HG02610 (cell line): ENCODE measurements around the gene TOMT.

Experiments used
- ATAC-seq: cut with Tn5 transposase; IDR thresholded peaks from one replicate; pipeline ENCODE4 v1.9.1; 2021; ENCODE audit warnings: mild to moderate bottlenecking, moderate library complexity; ENCODE audit not compliant: unreplicated experiment

TOMT gene, protein sequence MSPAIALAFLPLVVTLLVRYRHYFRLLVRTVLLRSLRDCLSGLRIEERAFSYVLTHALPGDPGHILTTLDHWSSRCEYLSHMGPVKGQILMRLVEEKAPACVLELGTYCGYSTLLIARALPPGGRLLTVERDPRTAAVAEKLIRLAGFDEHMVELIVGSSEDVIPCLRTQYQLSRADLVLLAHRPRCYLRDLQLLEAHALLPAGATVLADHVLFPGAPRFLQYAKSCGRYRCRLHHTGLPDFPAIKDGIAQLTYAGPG

DNA sequence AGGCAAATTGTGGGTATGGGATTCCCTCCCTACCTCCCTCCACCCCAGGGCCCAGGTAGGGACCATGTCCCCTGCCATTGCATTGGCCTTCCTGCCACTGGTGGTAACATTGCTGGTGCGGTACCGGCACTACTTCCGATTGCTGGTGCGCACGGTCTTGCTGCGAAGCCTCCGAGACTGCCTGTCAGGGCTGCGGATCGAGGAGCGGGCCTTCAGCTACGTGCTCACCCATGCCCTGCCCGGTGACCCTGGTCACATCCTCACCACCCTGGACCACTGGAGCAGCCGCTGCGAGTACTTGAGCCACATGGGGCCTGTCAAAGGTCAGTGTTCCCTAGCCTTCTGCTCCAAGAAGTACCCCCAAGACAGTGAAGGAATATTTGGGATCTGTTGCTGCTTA lies at the start of gene TOMT:
TOMT (plus strand) TSS at position 37 of the 400 bp plus-strand sequence; CDS start at position 65, 28 bp downstream.
- ATAC-seq: no peak

DNA sequence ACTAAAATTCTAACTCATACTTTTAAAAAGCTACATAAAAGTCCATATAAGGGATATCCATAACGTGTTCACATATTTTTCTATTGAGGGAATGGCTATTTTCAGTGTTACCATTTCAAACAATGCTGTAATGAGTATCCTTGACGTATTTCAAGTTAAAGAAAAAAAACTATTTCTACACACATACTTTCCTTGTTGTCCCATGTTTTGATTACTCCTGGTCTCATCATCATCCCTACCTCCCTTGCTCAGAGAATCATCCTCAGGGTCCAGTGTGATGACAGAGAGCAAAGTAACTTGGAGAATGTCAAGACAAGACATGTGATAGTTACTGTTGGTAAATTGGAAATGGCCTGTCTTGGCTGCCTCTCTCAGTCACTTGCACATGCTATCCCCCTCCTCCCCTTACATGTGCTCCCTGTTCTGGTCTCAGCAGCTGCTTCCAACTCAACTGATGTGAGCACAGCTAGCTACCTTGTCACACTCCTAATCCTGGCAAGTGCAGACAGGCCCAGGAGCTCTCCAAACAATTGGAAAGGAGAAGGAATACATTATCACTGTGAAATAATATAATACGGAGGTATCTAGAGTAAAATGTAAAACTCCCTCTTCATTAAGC lies 47.2 kb upstream of the TOMT start:
- no peak for ATAC-seq

DNA sequence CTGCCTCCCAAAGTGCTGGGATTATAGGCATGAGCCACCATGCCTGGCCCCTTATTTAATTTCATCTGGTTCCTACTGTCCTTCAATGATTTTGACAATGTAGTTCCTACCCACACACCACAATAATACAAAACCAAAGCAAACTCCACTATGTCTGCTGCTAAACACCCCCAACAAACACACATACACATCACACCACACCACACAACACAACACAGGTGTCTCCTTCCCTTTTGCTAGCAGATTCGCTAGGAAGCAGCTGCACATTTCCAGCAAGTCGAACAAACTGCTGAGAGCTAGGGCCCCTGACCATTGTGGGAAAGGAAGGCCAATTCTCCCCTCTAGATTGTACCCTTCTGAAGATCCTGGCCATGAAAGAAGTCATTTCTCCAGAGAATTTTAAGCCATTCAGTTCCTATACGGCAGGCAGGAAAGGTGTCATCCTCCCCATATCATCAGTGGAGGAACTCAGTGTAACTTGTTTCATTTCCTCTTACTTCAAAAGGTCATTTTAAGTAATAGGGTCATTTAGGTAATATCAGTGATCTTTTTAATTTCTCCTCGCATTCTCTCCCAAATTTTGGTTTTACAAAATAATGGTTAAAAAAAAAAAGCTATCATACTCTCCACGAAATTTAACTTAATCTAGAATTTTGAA lies 43.9 kb upstream of the TOMT start:
- ATAC-seq: no peak

DNA sequence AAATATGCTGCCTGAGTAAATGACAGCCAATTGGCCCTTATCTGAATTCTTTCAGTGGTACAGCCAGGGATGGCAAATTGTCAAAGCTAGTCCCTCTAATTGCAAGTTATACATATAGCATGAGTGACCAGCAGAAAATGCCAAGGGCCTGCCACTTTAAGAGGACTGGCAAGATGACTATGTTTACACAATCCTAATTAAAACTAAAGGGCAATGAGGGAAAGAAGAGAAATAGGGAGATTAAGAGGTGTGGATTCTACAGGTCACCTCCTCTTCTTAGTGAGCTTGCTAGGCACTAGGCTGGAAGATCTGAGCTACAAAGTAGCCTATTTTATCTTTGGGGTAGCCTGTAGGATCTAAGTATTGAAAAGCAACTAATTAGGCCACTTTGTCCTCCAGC lies 38.9 kb upstream of the TOMT start:
- ATAC-seq: no peak

DNA sequence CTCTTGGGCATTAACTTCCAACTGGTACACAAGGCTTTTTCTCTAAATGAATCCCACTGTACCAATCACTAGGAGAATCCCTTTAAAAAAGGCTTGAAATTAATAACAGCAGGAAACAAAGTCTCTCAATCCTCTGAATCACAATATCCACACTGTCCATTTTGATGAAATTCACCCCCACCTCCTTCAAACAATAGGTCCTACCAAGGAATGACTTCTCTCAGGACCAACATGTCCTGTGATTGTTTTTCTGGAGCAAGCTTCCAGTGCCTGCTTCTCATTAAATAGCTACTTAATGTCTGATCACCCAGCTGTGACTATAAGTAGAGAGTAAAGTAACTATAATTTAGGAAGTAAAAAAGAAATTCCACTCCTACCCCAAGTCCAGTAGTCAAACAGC lies 38.5 kb upstream of the TOMT start:
- ATAC-seq: no peak

DNA sequence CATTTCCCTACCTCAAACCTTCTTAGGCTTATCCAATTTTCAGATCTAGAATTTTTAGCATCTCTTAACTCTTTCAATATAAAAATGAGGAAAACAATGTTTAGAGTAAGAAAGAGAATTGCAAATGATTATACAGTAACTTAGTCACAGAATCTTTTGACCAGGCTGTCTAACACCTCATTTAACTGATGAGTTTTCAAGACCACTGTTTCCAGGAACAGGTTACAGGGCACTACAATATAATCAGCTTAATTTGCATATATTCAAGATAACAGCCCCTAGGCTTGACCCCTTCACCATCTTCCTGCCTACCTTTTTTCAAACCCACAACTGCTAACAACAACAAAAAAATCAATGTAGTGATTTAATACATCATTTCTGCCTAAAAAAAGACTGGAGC lies 38.0 kb upstream of the TOMT start:
- ATAC-seq: no peak

DNA sequence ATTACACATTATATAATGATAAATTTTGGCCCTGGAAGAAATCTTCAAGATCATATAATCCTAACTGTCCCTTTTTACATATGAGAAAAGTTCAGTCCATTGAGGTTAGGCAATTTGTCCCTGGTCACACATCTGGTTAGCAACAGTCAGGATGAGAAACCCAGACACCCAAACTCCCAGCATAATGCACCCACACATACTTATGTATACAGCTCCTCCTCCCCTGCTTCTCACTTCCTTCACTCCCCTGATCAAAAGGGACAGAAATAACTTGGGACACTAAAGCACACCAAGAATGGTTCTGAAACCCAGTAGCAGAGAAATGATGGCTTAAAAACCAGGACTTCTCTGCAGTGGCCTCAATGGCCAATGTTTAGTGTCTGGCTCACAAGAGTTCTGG lies 36.5 kb upstream of the TOMT start:
- ATAC-seq: peak; percentile 57

DNA sequence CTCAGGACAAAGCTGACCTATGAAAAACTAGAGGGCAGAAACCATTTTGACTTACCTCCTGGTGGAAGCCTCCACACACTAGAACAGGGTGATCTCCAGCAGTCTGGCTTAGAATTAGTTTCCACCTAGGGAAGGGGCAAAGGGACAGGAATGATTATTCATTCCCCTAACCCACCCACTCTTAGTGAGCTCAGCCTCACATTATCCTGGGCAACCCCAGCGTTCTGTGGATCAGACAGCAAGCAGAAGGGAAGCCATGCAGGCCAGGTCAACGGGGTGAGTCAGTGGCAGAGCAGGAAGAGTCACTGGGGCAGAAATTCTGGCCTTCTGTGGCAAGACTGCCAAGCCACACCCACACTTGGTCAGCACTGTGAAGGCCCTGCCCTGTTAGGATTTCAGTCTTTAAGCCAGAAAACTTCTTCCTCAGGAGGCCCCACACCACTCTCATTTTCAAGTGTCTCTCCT lies 35.9 kb upstream of the TOMT start:
- peak; percentile 44 for ATAC-seq

DNA sequence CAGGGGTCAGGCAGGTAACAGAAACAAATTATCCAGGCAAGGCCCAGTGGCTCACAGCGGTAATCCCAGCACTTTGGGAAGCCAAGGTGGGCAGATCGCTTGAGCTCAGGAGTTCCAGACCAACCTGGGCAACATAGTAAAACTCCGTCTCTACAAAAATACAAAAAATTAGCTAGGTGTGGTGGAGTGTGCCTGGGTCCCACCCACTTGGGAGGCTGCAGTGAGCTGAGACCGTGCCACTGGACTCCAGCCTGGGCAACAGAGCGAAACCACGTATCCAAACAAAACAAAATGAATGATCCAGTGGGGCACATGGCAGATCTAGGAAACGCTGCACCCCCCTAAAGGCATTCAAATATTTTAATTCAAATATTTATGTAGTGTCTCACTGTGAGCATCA lies 35.2 kb upstream of the TOMT start:
- ATAC-seq: no peak

DNA sequence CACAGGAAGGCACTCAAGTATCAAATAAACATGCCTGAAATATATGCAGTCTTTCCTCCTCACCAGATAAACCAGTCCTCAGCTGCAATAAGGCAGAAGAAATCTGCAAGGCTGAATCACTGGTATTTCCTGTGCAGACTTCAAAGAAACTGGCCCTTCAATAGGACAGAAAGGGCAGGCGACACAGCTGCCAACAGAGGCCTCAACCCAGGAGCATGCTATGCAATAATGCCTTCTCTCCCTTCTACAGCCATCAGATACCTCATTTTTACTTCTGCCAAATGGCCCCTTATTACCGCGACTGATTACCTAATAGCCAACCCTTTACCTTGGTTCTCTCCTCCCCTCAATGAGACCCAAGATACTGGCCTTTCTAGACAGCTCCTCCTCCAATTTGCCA lies 33.4 kb upstream of the TOMT start:
- no peak for ATAC-seq

DNA sequence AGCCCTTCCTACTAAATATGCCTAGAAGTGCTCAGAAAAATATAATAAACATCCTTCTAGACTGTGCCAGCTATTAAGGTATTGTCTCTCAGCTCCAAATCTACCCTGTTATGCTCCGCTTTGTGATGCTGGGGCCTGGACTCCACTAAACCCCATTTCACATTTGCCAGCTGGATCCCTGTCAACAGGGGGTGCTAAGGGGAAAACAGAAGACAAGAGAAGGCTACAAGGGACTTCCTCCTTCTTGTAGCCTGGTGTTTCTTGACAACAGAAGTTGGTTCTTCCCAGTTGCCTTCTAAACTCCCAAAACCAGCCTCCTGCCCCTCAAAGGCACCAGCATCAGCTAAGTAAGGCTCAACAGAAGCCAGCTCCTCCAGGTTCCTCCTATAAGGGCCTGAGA lies 30.6 kb upstream of the TOMT start:
- no peak for ATAC-seq

DNA sequence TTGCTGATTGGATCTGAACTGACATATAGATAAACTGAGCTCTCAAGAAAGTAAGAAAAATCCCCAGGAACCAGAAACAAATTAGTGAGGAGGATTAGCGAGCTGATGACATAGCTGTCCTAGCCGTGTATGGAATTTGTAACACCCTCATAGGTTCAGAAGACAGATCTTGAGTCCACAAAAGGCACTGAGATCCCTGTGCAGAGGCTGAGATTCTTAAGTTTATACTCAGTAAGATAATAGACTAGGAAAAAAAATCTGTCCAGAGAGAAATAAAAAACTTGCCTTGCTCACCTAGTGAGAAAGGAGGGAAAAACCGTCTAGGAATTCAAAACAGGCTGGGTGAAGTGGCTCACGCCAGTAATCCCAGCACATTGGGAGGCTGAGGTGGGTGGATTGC lies 30.0 kb upstream of the TOMT start:
- no peak for ATAC-seq

DNA sequence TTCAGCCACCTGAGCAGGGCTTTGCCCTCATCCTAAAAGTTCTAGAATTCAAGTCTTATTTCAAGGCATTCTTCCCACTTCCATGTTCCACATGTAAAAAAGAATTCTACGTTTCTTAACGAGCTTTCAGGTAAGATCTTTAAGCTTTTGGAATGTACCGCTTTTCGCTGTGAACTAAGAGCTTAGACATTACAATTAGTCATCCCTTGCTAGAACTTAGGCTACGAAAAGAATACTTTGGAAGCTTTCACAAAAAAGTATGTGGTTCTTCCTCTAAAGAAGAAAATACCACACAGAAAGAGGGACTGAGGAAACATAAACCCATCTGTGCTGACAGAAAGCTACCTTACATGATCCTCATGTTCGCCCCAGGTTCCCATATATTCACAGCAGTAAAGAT lies 27.2 kb upstream of the TOMT start:
- no peak for ATAC-seq

DNA sequence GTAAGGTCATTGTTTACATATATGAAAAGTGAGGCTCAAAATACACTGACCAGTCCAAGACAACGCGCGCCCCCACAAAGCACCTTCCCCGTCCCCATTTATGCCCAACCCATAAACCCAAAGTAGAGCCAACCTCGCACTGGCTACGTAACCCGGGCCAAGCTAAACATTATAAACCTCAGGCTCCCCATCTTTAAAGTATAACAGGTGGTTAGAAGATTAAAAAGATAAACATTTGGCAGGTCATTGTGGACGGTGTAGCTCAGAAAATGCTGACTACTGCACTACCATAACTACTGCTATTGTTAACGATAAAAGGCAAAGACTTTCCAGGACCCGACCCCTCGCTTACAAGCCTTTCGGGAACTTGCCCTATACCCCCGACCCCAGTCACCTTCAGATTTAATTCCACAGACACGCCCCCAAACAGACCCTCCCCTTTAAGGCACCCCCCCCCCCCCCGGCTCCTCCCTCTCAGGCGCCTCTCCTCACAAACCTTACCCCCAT lies 25.9 kb upstream of the TOMT start:
- ATAC-seq: no peak

DNA sequence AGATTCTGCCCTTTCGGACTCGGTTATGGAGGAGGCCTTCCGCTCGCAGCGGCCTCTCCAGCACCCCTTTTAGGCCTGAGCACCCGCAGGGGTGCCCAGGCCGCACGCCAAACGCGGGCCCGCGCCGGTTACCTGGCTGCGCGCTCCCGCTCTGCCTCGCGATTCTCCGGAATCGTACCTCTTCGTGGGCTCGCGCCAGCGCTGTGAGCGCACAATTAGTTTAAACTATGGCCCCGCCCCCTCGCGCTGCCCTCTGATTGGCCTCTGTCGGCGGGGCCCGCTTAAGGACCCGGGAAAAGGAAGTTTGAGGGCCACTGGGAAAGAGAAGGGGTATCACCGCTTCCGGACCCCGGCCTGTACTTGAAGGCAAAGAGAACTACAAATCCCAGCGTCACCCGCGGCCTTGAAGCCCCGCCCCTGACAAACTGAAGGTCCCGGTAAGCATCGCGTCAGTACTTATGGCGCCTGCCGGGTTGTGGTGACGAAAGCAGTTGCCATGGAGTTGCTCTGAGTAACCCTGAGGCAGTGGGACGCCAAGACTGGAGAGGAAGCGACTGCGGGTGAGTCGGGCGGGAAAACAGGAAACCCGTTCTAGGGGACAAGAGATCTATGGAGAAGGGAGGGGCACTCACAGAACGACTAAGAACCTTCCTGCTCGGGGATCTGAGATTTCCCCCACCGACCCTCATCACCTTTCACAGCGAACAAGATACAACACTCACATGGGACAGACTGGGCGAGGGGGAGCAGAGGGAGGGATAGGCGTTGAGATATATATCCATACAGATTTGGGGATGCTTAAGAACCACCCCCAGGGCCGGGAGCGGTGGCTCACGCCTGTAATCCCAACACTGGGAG lies 25.2 kb upstream of the TOMT start, which contains the start of the genes LRRC51 and NUMA1:
LRRC51 (plus strand) TSS at position 525 of the 858 bp plus-strand sequence. CDS start 8,234 bp downstream, outside the sequence.
NUMA1 (minus strand) TSS at position 217 of the 858 bp plus-strand sequence. CDS start 44,599 bp downstream, outside the sequence.
- peak; percentile 92 for ATAC-seq

DNA sequence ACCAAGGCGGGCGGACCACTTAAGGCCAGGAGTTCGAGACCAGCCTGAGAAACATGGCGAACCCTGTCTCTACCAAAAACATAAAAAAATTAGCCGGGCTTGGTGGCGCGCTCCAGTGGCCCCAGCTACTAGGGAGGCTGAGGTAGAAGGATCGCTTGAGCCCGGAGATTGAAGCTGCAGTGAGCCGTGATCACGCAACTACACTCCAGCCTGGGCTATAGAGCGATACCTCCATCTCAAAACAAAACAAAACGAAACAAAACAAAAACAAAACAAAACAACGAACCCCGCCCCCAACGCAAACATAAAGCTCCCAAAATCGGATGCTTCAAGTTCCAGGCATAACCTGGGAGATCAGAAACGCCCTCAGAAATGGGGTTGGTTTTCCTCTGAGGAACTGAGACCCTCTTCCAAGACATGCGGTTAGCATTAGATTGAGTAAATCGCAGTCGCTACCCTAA lies 24.5 kb upstream of the TOMT start:
- no peak for ATAC-seq

DNA sequence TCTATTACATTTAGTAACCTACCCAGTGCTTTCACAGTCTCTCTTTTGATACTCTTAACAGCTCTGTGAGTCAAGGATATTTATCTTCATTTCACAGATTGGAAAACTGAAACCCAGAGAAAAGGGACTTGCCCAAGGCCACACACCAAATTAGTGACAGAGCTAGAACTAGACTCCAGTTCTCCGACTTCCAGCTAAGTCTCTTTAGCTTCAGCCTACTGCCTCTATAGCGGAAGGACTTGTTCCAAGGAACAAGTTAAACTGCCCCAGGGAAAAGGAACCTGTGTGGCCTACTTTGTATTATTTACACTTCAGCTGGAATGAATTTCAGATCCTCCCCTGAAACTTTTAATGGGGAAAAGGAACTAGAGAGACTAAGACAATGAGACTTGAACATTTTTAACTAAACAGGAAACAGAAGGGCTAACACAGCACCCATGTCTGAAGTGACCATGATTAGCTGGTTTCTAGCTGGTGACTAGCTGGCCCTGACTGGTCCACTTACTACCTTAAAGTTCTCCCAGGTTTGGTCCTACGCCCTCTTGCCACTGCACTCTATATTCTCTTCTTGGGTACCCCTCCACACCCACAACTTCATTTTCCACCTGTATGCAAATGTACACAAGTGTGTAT lies 23.8 kb upstream of the TOMT start:
- no peak for ATAC-seq

DNA sequence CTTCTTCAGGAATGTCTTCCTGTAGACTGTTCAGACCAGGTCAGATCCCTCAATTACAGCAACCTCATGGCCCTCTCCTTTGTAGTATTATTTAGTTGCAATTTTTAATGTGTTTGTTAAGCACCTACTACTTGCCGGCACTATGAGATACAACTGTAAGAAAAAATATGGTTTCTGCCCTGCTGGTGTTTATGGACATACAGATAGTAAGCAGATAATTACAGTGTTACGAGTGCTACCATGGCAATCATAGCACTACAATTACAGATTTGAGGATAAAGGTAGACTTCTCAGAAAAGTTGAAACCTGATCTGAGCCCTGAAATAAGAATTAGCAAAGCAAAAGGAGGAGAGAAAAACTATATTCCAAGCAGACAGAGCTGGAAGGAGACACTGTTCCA lies 22.3 kb upstream of the TOMT start:
- ATAC-seq: no peak

DNA sequence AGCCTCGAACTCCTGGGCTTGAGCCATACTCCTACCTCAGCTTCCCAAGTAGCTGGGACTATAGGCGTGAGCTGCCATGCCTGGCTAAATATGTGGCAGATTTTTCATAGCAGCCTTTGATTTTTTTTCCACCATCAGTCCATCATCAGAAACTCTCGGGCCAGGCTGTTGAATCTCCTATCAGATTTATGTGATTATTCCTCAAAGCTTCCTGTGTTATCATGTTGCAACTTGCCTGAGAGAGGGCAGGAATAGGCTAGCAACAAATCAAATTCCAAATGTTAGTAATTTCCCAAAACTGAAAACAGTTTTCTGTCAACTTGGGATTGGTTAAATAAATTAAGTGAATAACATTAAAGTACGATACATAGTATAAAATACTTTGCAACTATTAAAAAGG lies 21.6 kb upstream of the TOMT start:
- no peak for ATAC-seq

DNA sequence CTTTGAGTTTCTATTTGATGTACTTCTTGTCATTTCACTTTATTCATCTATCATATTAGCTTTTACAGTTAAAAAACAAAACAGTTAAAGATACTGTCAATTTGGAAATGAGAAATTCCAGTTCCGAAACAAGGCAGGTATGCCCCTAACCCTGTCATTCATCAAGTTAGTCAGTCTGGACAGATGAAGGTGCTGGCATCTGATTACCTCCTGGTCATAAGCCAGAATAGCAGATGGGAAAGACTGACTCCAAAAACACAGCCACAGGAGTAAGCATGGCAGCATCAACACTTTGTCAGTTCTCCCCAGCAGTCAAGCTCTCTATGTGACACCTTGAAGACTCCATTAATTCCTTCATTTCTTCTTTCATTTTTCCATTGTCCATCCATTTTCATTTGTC lies 20.8 kb upstream of the TOMT start:
- no peak for ATAC-seq
